ENCODE measurements around the gene CCDC157.

GRCh38 chr22:30411780-30412179 is 55.0 kb downstream of the CCDC157 start:
- TF ChIP-seq CTCF (conservative IDR thresholded peaks at IDR 0.05) (no peak), ZFX (IDR thresholded peaks at IDR 0.05) (no peak)

Measured in C4-2B (cell line).